ENCODE results near the gene PATL2.

DNA sequence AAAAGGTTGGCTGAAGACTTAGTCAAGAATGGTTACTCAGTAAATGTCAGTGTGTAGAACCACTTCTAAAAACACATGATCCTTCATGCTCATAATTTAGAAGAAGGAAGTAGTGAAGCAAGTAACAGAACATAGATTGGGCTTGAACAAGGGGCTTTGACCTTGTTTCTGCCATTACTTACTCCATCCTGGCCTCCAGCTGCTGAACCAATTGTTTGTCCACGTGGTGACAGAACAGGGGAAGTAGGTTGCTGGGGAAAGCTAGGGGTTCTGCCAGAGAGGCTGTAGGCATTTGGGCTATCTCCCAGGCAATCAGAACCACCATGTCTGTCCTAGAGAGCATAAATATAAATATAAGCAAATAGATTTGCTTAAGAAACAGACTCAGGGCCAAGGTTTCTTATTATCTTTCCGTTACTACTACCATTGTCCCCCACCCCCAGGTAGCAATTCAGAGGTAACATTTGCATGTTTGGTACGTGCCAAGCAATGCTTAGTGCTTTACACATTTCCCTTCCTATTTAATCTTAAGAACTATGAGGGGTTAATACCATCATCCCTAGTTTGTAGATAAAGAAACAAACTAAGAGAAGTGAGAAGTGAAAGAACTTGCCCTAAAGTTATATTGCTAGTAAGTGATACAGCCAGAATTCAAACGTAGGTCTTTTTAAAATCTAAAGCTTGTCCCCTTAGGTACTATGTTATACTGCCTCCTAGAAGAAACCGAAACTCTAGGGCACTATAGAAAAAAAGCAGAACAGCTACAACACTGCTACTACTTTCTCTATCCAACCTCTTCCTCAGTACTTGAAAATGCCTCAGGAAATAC, 44.7 kb downstream of the PATL2 start:
- no peak for TF ChIP-seq POLR2A (IDR thresholded peaks at IDR 0.05)
- TF ChIP-seq, protein P1, sequence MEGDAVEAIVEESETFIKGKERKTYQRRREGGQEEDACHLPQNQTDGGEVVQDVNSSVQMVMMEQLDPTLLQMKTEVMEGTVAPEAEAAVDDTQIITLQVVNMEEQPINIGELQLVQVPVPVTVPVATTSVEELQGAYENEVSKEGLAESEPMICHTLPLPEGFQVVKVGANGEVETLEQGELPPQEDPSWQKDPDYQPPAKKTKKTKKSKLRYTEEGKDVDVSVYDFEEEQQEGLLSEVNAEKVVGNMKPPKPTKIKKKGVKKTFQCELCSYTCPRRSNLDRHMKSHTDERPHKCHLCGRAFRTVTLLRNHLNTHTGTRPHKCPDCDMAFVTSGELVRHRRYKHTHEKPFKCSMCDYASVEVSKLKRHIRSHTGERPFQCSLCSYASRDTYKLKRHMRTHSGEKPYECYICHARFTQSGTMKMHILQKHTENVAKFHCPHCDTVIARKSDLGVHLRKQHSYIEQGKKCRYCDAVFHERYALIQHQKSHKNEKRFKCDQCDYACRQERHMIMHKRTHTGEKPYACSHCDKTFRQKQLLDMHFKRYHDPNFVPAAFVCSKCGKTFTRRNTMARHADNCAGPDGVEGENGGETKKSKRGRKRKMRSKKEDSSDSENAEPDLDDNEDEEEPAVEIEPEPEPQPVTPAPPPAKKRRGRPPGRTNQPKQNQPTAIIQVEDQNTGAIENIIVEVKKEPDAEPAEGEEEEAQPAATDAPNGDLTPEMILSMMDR (IDR thresholded peaks at IDR 0.05), result no peak

Data from vagina (tissue), 2 donors.